Measurements from ENCODE around the gene CCDC201.

Gene CCDC201, protein sequence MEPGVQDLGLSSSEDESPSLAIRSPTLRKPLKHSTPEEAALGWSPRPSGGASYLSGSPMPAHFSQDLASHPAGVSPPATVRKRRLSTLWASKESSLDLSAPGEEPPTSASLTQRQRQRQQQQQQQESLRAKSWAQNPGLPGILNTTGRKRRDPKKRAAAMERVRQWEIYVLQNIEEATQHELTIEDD

DNA sequence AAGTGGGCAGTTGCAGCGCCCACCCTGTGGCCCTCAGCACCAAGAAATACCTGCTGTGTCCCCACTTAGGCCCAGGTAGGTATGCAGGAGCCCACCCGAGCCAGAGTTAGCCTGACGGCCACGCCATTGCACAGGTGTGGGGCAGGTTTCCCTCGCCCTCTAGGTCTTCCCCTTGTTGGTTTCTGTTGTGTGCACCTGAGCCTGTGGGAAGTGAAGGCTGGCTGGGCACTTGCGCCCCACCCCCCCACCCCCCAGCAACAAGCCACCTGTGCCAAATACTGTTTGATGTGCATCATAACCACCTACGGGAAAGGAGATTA lies at the start of gene CCDC201:
TSS of gene CCDC201 (minus strand) at position 48 of the 320 bp plus-strand sequence. CDS start 75 bp downstream, outside the sequence.
- DNase-seq = no peak

DNA sequence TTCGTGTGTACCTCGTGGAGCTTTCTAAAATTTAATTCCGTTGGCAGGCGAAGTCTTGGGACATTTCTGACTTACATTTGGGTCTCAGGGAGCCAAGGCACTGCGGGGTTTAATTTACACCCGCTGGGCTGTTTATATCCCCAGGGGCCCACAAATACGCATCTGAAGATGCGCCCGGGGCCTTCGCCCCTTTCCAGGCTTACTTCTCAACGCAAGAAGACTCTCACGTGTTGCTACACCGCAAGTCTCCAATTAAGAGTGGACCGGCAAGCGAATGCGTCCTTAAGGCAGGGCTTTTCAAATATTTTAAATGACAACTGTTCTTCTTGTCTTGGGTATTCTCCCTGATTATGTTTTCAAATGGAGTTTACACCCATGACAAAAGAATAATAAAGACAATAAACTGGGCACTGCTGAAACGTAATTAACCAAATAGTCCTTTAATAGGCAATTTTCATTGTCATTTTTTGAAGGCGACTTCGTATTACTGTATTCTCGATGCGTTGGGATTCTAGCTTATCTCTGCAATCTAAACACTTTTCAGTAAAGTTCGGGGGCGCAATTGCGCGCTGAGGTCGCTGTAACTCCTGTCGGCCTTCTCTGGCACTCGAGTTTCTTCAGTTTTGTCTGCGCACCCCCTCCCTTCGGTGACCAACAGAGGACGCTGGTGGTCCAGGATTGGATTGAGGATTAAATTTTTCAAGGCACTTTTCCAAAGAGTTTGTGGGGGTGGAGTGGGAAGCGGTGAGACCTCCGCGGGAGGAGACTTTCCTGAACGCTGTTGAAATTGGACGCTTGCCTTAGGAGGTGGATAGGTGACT lies 49.0 kb upstream of the CCDC201 start:
- peak; percentile 60 to 89 for DNase-seq

- DNase-seq = peak in 1 of 2 experiments; percentile 55
These were observed 48.5 kb upstream of the CCDC201 start for GRCh38 chr7:45921381-45921698.

DNA sequence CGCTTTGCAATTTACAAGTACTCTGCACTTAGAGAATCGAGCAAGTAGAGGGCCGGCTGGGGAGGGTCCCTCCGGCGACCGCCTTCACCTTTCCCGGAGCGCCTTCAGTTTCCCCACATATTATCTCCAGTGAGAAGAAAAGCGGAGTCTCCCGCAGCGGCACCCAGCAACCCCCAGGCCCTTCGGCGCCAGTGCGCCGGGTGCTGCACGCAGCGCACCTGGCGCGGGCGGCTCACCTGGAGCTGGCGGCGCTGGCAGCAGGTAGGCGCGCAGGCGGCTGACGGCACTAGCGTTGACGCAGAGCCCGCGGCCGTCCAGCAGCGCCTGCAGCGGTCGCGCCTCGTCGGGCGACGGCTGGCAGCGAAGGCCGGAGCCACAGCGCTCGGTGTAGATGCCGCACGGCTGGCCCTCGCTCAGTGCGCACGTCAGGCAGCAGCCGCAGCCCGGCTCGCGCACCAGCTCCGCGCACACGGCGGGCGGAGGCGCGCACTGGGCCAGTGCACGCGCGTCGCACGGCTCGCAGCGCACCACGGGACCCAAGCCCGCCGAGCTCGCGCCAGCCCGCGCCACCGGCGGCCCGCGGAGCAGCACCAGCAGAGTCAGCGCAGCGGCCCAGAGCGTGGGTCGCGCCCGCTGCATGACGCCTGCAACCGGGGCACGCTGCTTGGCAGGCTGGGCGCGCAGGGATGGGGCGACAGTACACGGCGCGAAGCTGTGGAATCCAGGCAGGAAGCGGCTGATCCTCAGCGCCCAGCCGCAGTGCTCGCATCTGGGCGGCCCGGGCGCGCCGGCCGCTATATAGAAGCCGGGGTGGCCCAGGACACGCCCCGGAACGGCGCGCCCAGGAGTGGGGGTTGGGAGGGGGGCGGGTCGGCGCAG lies 47.9 kb upstream of the CCDC201 start, which contains the start of gene IGFBP3:
TSS of gene IGFBP3 (minus strand) at position 771 of the 879 bp plus-strand sequence. CDS start at position 639, 132 bp downstream.
- peak; percentile 55 to 73 for DNase-seq

- DNase-seq = no peak
These were observed 47.1 kb upstream of the CCDC201 start for GRCh38 chr7:45919993-45920459.

DNA sequence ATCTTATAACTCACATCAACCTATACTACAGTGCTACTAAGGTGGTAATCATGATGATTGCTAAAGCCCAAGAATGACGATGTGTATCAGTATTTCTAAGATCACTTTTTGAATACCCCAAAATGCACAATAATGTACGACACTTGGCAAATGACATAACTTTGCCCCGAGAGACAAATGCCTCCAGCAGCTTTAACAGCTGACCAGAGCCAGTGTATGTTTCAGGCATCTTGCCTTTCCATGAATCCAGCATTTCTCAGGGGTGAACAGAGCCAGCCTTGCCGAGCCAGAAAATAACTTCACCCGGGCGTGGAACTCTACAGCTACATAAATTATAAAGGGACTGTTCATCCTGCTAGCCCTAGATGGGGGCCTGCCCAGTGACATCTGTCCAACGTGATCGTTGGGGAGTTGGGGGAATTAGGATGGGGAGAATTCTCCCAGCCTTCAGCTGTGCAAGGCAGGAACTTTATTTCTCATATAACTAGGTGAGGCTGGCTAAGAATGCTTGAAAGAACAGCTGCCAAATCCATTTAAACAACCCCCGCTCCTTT lies 46.4 kb upstream of the CCDC201 start:
- DNase-seq = peak; percentile 20 to 68

GRCh38 chr7:45918556-45918955 lies 45.7 kb upstream of the CCDC201 start:
- no peak for DNase-seq

DNA sequence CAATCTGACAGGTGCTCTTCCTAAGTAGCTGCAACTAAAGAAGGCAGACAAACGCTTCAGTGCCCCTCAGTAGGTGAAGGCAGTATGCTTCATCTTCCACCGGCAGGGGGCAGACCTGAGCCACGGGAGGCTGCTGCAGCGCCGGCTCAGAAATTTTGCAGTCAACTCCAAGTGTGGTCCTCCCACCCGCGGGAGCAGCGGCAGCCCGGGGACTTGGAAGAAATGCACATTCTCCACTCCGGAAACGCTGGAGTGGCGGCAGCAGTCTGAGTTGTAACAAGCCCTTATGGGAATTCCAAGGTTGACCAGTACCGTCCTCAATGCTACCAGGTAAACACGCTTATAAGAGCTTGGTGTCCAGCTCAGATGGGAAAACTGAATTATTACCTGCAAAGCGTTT lies 44.8 kb upstream of the CCDC201 start:
- DNase-seq = peak; percentile 47 to 70

DNA sequence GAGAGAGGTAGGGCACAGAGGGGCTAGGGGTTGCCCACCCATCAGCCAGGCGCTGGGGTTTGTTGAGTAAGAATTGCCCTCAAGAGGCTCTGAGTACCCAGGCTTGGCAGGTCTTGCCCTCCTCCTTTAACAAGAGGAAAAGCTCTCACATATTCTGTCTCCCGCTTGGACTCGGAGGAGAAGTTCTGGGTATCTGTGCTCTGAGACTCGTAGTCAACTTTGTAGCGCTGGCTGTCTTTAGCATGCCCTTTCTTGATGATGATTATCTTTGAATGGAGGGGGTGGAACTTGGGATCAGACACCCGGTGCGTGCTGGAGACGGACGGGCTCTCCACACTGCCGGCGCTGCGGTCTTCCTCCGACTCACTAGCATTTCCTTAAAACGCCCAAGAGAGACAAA lies 44.2 kb upstream of the CCDC201 start:
- no peak for DNase-seq

- no peak for DNase-seq
These were observed 42.7 kb upstream of the CCDC201 start for GRCh38 chr7:45915606-45916005.

DNA sequence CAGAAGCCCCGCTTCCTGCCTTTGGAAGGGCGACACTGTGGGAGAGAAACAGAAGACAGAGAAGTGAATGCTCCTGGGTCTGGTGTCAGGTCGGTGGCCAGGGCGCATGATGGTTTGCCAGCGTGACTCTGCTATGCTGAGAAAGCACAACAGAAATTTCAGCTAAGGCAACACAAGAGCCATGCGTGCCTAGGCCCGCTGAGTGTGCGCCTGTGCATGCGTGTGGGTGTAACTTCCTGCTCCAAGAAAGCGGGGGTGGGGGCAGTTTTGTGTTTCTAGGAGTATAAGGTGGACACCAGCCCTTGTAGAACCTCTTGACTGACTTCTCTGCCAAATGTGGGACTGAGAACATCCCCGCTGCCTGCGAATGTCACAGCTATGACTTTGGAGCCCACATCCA lies 42.0 kb upstream of the CCDC201 start:
- DNase-seq = no peak

- no peak for DNase-seq
These were observed 40.1 kb upstream of the CCDC201 start for GRCh38 chr7:45912972-45913371.

- DNase-seq = no peak
These were observed 38.4 kb upstream of the CCDC201 start for GRCh38 chr7:45911311-45911710.

DNA sequence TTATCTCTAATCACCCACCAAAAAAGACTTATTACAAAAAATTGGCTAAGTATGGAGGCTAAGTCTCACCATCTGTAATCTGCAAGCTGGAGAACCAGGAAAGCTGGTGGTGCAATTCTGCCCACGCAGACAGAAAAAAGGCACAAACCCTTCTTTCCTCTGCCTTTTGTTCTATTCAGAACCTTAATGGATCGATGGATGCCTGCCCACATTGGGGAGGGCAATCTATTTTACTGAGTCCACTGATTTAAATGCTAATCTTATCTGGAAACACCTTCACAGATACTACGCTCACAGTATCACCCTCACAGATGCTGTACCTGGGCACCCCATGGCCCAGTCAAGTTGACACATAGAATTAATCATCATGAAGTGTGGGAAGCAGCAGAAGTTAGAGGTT lies 38.0 kb upstream of the CCDC201 start:
- DNase-seq = no peak

GRCh38 chr7:45909561-45909960 lies 36.7 kb upstream of the CCDC201 start:
- no peak for DNase-seq

DNA sequence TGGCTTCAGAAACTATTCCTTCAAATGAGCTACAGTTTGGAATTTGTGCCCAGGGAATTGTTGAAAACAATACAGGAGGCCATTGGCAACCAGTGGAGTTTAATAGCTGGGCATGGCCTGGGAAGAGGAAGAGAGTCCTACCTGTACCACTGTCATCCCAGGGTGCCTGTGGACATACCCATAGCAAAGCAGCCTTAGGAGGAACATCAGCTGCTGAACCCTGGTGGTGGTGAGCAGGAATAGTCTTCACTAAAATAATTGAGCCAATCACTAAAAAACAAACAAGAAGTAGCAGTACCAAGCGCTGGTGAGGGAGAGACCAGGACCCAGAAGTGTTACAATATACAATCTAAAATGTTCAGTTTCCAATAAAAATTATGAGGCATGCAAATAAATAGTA lies 29.9 kb upstream of the CCDC201 start:
- DNase-seq = no peak

GRCh38 chr7:45901566-45901965 lies 28.7 kb upstream of the CCDC201 start:
- no peak for DNase-seq

DNA sequence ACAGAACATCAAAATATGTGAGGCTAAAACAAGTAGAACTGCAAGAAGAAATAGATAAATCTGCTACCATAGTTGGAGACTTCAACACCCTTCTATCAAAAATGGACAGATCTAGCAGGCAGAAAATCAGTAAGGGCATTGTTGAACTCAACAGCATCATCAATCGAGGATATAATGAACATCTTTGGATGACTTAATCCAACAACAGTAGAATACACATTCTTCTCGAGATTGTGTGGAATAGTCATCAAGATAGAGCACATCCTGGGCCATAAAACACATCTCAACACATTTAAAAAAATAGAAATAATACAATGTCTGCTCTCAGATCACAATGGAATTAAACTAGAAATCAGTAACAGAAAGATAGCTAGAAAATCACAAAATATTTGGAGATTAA lies 25.3 kb upstream of the CCDC201 start:
- no peak for DNase-seq

DNA sequence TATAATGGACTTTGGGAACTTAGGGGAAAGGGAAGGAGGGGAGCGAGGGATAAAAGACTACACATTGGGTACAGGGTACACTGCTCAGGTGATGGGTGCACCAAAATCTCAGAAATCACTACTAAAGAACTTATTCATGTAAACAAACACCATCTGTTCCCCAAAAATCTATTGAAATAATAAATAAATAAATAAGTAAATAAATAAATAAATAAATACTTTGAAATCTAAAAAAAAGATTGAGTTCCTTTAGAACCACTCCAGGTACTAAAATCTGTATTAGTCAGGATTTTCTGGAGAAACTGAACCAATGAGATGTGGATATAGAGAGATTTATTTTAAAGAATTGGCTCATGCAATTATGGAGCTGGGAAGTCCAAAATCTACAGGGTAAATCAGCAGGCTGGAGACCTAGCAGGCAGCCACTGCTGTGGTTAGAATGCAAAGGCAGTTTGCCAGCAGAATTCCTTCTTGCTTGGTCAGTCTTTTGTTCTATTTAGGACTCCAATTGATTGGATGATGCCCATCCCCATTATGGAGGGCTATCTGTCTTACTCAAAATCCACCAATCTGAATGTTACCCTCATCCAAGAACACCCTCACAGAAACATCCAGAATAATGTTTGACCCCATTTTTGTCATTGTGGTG lies 24.3 kb upstream of the CCDC201 start:
- DNase-seq = no peak

GRCh38 chr7:45894665-45895062 lies 21.8 kb upstream of the CCDC201 start:
- no peak for DNase-seq

DNA sequence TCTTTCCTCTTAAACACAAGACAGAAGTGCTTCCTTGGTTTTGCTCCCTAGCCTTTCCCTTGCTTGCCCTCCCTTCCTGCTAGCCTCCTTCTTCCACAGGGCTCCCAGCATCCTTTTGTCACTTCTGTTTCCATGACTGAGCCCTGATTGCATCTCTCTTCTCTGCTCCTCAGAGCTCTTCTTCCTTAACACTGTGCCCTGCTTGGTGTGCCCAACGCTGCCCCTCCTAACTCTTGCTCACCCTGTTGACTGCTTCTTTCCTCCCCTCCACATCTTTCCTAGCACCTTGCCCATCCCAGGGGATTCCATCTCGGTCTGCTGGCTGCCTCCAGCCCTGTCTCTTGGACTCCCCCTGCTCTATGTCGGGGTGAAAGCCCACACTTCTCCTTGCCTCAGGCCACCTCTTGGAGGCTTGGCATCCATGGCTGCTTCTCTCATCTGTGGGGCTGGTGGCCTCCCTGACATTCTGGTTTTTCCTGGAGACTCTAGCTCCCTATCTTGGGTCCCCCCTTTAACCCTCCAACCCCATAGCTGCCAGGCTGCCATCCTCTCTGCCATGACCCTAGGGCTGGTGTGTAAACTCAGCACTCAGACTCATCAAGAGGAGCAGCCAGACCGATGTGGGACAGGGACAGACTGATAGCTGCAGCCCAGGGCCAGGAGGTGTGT lies 21.2 kb upstream of the CCDC201 start:
- no peak for DNase-seq

DNA sequence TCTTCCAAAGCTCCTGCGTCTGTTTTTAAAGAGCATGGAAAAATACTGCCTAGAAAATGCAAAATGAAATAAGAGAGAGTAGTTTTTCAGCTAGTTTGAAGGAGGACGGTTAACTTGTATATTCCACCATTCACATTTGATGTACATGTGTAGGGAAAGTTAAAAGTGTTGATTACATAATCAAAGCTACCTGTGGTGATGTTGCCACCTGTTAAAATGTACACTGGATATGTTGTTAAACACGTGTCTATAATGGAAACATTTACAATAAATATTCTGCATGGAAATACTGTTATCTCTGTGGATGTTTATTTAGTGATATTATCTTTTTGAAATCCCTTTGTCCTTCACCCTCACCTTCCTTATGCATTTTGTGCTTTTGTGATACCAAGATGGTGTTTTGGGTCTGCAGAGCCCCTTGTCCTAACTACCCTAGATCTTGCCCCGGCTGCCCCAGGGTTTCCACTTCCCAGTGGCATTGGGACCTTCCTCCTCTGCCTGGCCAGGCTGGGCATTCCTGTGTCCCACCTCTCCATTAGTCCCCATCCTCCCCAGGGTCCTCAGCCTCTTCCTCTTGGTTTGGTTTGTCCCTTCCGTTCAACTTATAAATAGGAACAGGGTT lies 20.6 kb upstream of the CCDC201 start:
- no peak for DNase-seq

All from NCI-H524 (cell line).